ENCODE measurements around the gene CEP192. TPM values are rescaled to one million over a fixed set of nuclear protein-coding genes. Genes with fewer than 3 reads are reported as not detected.

The CEP192 gene, protein sequence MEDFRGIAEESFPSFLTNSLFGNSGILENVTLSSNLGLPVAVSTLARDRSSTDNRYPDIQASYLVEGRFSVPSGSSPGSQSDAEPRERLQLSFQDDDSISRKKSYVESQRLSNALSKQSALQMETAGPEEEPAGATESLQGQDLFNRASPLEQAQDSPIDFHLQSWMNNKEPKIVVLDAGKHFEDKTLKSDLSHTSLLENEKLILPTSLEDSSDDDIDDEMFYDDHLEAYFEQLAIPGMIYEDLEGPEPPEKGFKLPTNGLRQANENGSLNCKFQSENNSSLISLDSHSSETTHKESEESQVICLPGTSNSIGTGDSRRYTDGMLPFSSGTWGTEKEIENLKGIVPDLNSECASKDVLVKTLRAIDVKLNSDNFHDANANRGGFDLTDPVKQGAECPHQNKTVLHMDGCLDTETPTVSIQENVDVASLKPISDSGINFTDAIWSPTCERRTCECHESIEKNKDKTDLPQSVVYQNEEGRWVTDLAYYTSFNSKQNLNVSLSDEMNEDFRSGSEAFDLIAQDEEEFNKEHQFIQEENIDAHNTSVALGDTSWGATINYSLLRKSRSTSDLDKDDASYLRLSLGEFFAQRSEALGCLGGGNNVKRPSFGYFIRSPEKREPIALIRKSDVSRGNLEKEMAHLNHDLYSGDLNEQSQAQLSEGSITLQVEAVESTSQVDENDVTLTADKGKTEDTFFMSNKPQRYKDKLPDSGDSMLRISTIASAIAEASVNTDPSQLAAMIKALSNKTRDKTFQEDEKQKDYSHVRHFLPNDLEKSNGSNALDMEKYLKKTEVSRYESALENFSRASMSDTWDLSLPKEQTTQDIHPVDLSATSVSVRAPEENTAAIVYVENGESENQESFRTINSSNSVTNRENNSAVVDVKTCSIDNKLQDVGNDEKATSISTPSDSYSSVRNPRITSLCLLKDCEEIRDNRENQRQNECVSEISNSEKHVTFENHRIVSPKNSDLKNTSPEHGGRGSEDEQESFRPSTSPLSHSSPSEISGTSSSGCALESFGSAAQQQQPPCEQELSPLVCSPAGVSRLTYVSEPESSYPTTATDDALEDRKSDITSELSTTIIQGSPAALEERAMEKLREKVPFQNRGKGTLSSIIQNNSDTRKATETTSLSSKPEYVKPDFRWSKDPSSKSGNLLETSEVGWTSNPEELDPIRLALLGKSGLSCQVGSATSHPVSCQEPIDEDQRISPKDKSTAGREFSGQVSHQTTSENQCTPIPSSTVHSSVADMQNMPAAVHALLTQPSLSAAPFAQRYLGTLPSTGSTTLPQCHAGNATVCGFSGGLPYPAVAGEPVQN (N-terminal part only)
- 31.1 and 35.1 TPM in 2 replicates for total RNA-seq

DNA sequence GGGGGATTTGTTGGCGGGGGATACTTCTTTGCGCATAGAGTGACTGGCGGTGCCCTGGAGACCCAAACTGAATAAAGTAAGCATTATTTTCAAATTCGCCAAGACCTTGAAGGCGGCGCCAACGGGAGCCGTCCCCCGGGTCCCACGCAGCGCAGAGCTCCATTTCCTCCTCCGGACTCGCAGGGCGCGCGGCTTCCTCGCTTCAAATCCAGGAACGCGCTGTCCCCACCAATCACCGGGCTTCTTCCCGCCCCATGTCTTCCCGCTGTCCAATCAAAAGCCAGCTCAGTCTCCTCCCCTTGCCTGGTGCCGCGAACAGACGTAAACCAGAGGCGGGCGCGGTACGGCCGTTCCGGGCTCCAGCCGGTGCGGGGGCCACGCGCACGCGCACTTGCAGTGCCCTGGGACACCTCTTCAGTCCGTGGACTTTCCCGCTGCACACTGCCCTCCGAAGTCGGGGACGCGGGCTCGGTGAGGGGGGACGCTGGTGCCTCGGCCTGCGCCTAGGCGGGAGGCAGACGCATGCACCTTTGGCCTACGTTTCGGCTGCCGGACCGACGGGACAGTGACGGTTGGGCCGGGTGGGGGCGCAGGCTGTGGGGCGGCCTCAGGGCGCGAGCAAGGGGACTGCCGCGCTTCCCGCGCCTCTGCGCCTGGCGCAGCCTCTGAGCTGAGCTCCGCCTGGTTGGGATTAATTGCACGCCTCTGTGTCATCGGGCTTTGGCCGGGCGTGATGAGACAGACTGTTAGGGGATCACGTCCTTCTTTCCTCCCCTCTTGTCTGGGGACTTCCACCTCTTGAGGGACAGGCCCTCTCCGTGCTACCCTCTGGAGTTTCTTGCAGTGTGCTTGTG is at the start of gene CEP192:
Gene CEP192 (plus strand): TSS at position 396 of the 854 bp plus-strand sequence. CDS start 8,063 bp downstream, outside the sequence.

DNA sequence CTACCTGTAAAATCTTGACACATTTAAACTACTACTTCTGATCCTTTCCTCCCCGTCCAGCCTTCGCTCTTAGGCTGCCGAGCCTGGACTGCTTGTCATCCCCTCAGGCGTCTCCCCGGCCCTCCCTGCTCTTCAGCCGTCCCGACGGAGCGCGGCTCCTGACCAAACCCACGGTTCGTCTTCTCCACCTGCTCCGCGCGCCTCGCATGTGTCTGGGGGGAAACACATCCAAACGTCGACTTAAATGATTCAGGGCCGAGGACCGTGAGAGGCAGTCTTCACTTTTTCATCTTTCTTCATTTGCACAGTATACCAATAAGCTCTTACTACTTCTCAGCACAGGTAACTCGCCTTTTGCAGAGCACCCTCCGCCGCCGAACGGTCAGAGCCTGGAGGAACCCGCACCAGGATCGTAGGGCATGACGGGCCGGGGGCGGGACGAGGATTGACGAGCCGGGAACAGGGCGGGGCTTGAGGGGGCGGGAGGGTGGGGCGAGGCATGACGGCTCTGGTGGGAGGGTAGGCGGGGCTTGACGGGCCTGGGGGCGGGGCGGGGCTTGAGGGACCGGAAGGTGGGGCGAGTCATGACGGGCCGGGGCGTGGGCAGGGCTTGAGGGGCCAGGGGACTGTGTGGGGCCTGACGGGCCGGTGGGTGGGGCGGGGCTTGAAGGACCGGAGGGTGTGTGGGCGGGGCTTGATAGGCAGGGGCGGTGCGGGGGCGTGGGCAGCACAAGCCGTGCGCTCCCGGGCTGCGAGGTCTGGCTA is 43.7 kb upstream of the CEP192 start, which contains the start of gene SEH1L:
Gene SEH1L (plus strand): TSS at position 727 of the 765 bp plus-strand sequence. CDS start 111 bp downstream, outside the sequence.

Other genes with a start within 250 kb of the CEP192 start
- gene PTPN2, start 107.1 kb upstream of the CEP192 start, total RNA-seq: 47.1 and 61.5 TPM in 2 replicates
- gene SEH1L, start 43.4 kb upstream of the CEP192 start, total RNA-seq: 40.9 and 48.1 TPM in 2 replicates
- gene LDLRAD4, start 227.4 kb downstream of the CEP192 start, total RNA-seq: 3.1 and 3.4 TPM in 2 replicates